Measurements from ENCODE around the gene PDE1C.

The PDE1C gene

DNA sequence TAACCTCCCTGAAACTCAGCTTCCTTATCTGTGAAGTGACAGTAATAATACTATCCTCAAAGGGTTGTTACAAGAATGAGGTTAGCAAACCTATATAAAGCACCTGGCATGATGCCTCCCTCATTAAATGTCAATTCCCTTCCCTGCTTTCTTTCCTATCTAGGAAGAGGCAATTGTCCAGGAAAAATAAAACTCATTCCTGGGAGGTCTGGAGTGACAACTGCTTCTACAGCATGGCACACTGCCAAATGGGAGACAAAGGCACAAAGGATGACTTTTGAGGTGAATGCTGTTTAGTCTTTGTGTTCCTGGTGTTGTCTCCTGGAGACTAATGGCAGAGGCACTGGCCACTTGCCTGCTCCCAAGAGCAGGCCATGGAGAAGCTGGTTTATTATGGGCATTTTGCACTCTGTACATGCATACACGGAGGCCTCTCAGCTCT lies 32.2 kb upstream of the PDE1C start:
- Histone ChIP-seq H3K23ac (ENCODE audit: low read length in 2 of 2) (no peak overlapping the region), H2AFZ (ENCODE audit: low read depth, low read length) (no peak overlapping the region), H3K14ac (ENCODE audit: low read length in 2 of 2) (no peak overlapping the region), H3K27me3 (ENCODE audit: control insufficient read depth in 1 of 2, insufficient read depth in 1 of 2, low read length in 2 of 2) (no peaks in the 10 kb centered on the region), H3K4me2 (ENCODE audit: low read length, poor library complexity, severe bottlenecking) (no peak overlapping the region), H4K91ac (ENCODE audit: low read length) (peak overlapping the region; percentile 12), H2BK12ac (ENCODE audit: low read length in 2 of 2) (no peak overlapping the region), H2AK5ac (ENCODE audit: low read length, severe bottlenecking) (no peak overlapping the region), H3K79me1 (replicated peaks; ENCODE audit: low read length, poor library complexity, severe bottlenecking) (no peaks in the 10 kb centered on the region), H2BK5ac (ENCODE audit: low read depth, low read length, poor library complexity, severe bottlenecking) (no peak overlapping the region), H2BK15ac (ENCODE audit: low read depth, poor library complexity, severe bottlenecking) (no peak overlapping the region), H3K18ac (ENCODE audit: low read depth in 1 of 2, low read length in 2 of 2) (no peak overlapping the region), H3K4me3 (ENCODE audit: insufficient read depth in 1 of 2, low read depth in 1 of 2, low read length in 2 of 2) (no peak overlapping the region), H3K36me3 (ENCODE audit: control insufficient read depth in 1 of 2, insufficient read depth in 2 of 2, low read depth in 1 of 2, low read length in 2 of 2) (no peaks in the 10 kb centered on the region), H3K27ac (ENCODE audit: low read length, poor library complexity, severe bottlenecking) (no peak overlapping the region), H3K4me1 (ENCODE audit: control insufficient read depth, insufficient read depth, low read depth, low read length) (no peaks in the 10 kb centered on the region), H4K8ac (ENCODE audit: low read length) (no peak overlapping the region), H3K4ac (ENCODE audit: low read depth in 1 of 2, low read length in 2 of 2) (no peak overlapping the region), H2BK120ac (ENCODE audit: low read depth, low read length) (no peak overlapping the region), H3K9me3 (ENCODE audit: control insufficient read depth, low read length) (peaks cover 12% of the 10 kb centered on the region), H3K9ac (ENCODE audit: low read length) (no peak overlapping the region)
- DNase-seq: no peak
- 92% methylated on average over 1 of the region's 1 CpG for WGBS

DNA sequence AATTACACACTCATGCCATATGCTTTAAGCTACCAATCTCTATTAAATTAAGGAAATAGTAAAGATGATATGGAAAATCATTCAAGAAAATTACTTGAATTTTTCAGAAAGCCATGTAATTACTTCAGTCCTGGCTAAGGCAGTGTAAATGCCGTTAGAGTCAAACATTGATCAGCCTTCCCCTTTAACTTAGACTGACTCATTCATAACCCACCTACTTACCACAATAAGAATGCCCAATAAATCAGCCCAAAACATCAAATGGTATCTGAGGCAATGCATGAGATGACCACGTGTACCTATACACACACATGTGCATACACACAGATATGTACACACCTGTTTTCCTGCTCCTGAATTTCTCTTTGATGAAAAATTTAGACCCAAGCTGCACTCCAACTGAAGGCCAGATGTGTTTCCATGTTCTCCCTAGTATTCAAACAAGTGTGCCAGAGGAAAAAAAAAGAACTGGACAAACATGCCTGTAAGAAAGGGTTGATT lies 30.2 kb upstream of the PDE1C start:
- Histone ChIP-seq H3K14ac (ENCODE audit: low read length in 2 of 2) (no peak overlapping the region), H2AFZ (ENCODE audit: low read depth, low read length) (no peak overlapping the region), H3K9ac (ENCODE audit: low read length) (no peak overlapping the region), H3K27ac (ENCODE audit: low read length, poor library complexity, severe bottlenecking) (no peak overlapping the region), H2BK15ac (ENCODE audit: low read depth, poor library complexity, severe bottlenecking) (no peak overlapping the region), H2AK5ac (ENCODE audit: low read length, severe bottlenecking) (no peak overlapping the region), H2BK12ac (ENCODE audit: low read length in 2 of 2) (no peak overlapping the region), H2BK120ac (ENCODE audit: low read depth, low read length) (no peak overlapping the region), H4K91ac (ENCODE audit: low read length) (no peak overlapping the region), H3K27me3 (ENCODE audit: control insufficient read depth in 1 of 2, insufficient read depth in 1 of 2, low read length in 2 of 2) (no peaks in the 10 kb centered on the region), H3K4me2 (ENCODE audit: low read length, poor library complexity, severe bottlenecking) (no peak overlapping the region), H3K18ac (ENCODE audit: low read depth in 1 of 2, low read length in 2 of 2) (no peak overlapping the region), H3K4ac (ENCODE audit: low read depth in 1 of 2, low read length in 2 of 2) (no peak overlapping the region), H3K4me1 (ENCODE audit: control insufficient read depth, insufficient read depth, low read depth, low read length) (no peaks in the 10 kb centered on the region), H4K8ac (ENCODE audit: low read length) (no peak overlapping the region), H3K23ac (ENCODE audit: low read length in 2 of 2) (no peak overlapping the region), H3K4me3 (ENCODE audit: insufficient read depth in 1 of 2, low read depth in 1 of 2, low read length in 2 of 2) (no peak overlapping the region), H2BK5ac (ENCODE audit: low read depth, low read length, poor library complexity, severe bottlenecking) (no peak overlapping the region), H3K36me3 (ENCODE audit: control insufficient read depth in 1 of 2, insufficient read depth in 2 of 2, low read depth in 1 of 2, low read length in 2 of 2) (no peaks in the 10 kb centered on the region), H3K9me3 (ENCODE audit: control insufficient read depth, low read length) (no peaks in the 10 kb centered on the region), H3K79me1 (replicated peaks; ENCODE audit: low read length, poor library complexity, severe bottlenecking) (no peaks in the 10 kb centered on the region)
- WGBS: 93% methylated on average over 2 of the region's 2 CpGs
- DNase-seq: no peak

DNA sequence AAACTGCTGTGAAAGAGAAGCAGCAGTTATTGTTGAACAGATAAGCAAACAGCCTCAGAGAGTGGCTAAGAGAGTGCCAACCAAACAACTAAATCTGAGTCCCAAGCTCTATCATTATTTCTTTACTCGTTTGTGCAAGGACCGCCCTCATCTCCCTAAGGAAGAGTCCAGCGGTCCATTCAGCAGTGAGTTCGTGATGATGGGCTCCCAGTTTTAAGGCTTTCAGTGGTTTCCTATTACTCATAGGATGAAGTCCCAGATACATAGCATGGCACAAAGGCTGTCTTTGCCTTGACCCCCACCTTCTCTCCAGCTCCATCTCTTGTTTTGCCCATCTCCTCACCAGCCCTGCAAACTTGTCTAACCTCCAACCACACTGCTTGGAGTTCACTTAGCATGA lies 24.3 kb upstream of the PDE1C start:
- Histone ChIP-seq H3K27ac (ENCODE audit: low read length, poor library complexity, severe bottlenecking) (no peak overlapping the region), H3K18ac (ENCODE audit: low read depth in 1 of 2, low read length in 2 of 2) (no peak overlapping the region)
- 96% methylated on average over 4 of the region's 4 CpGs for WGBS

DNA sequence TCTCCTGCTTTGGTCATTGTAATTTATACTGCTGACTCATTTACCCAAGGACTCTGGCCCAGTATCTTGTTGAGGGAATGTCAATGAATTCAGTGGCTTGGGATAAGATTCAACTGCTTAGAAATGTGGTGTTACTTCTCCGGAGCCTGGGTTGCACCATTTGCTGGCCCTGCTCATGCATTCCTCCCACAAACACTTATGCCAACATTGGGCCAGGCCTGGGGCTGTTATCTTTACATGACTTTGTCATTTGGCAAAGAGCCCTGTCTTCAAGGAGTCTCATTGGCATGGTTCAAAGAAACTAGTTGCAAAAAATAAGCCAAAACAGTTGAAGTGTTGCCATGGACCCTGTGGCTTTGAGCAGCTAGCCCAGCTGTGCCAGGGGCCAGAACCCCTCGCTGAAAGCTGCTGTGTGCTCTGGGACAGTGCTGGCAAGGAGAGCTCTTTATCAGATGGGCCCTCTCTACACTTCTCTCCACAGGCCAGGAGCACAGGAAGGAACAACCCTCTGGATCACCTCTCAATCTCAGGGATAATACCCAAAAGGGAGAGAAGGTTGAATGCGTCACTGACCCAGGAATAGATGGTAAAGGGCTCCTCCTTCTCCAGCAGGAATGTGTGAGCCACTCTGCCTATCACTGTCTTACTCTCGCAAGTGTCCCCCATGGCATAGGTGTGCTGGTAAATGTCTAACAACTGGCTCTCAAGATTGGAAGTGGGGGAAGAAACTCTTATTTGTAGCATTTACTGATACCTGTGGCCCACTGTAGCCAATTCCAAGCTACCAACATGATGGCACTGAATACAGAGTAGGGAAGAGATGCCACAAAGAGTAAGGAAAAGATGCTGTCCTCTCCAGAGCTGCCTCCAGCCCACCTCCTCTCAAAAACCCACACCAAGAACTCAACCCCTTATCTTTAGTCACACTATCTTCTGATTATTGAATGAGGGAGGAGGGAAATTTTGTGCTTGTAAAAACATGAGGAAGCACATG lies 23.5 kb upstream of the PDE1C start:
- Histone ChIP-seq H4K8ac (ENCODE audit: low read length) (peak overlapping the region; percentile 4), H2AFZ (ENCODE audit: low read depth, low read length) (no peak overlapping the region), H4K91ac (ENCODE audit: low read length) (peak overlapping the region; percentile 39), H2BK120ac (ENCODE audit: low read depth, low read length) (no peak overlapping the region), H3K27ac (ENCODE audit: low read length, poor library complexity, severe bottlenecking) (no peak overlapping the region), H3K36me3 (ENCODE audit: control insufficient read depth in 1 of 2, insufficient read depth in 2 of 2, low read depth in 1 of 2, low read length in 2 of 2) (no peaks in the 10 kb centered on the region), H3K4me2 (ENCODE audit: low read length, poor library complexity, severe bottlenecking) (no peak overlapping the region), H3K23ac (ENCODE audit: low read length in 2 of 2) (no peak overlapping the region), H3K4ac (ENCODE audit: low read depth in 1 of 2, low read length in 2 of 2) (no peak overlapping the region), H3K14ac (ENCODE audit: low read length in 2 of 2) (no peak overlapping the region), H2AK5ac (ENCODE audit: low read length, severe bottlenecking) (no peak overlapping the region), H3K9me3 (ENCODE audit: control insufficient read depth, low read length) (no peaks in the 10 kb centered on the region), H2BK15ac (ENCODE audit: low read depth, poor library complexity, severe bottlenecking) (peak overlapping the region; percentile 40), H2BK5ac (ENCODE audit: low read depth, low read length, poor library complexity, severe bottlenecking) (no peak overlapping the region), H3K4me3 (ENCODE audit: insufficient read depth in 1 of 2, low read depth in 1 of 2, low read length in 2 of 2) (no peak overlapping the region), H3K27me3 (ENCODE audit: control insufficient read depth in 1 of 2, insufficient read depth in 1 of 2, low read length in 2 of 2) (no peaks in the 10 kb centered on the region), H3K9ac (ENCODE audit: low read length) (peak overlapping the region; percentile 46), H3K4me1 (ENCODE audit: control insufficient read depth, insufficient read depth, low read depth, low read length) (no peaks in the 10 kb centered on the region), H3K18ac (ENCODE audit: low read depth in 1 of 2, low read length in 2 of 2) (no peak overlapping the region), H2BK12ac (ENCODE audit: low read length in 2 of 2) (no peak overlapping the region), H3K79me1 (replicated peaks; ENCODE audit: low read length, poor library complexity, severe bottlenecking) (no peaks in the 10 kb centered on the region)
- DNase-seq: peak; percentile 62
- WGBS: 64% methylated on average over 3 of the region's 4 CpGs

More for the DNA sequence above, 24.3 kb upstream of the PDE1C start:
- H3K4ac ChIP-seq (ENCODE audit: low read depth in 1 of 2, low read length in 2 of 2): no peak overlapping the region
- no peak overlapping the region for H2AK5ac ChIP-seq (ENCODE audit: low read length, severe bottlenecking)
- no peak overlapping the region for H2BK5ac ChIP-seq (ENCODE audit: low read depth, low read length, poor library complexity, severe bottlenecking)
- no peak overlapping the region for H4K8ac ChIP-seq (ENCODE audit: low read length)
- H3K9me3 ChIP-seq (ENCODE audit: control insufficient read depth, low read length): no peaks in the 10 kb centered on the region
- H3K9ac ChIP-seq (ENCODE audit: low read length): no peak overlapping the region
- H3K4me1 ChIP-seq (ENCODE audit: control insufficient read depth, insufficient read depth, low read depth, low read length): no peaks in the 10 kb centered on the region
- no peak overlapping the region for H3K14ac ChIP-seq (ENCODE audit: low read length in 2 of 2)
- no peak overlapping the region for H3K23ac ChIP-seq (ENCODE audit: low read length in 2 of 2)
- DNase-seq: no peak
- no peak overlapping the region for H2BK15ac ChIP-seq (ENCODE audit: low read depth, poor library complexity, severe bottlenecking)
- H3K27me3 ChIP-seq (ENCODE audit: control insufficient read depth in 1 of 2, insufficient read depth in 1 of 2, low read length in 2 of 2): no peaks in the 10 kb centered on the region
- no peak overlapping the region for H3K4me2 ChIP-seq (ENCODE audit: low read length, poor library complexity, severe bottlenecking)
- no peak overlapping the region for H2BK12ac ChIP-seq (ENCODE audit: low read length in 2 of 2)
- no peak overlapping the region for H4K91ac ChIP-seq (ENCODE audit: low read length)
- H3K36me3 ChIP-seq (ENCODE audit: control insufficient read depth in 1 of 2, insufficient read depth in 2 of 2, low read depth in 1 of 2, low read length in 2 of 2): no peaks in the 10 kb centered on the region
- H2AFZ ChIP-seq (ENCODE audit: low read depth, low read length): no peak overlapping the region
- no peak overlapping the region for H3K4me3 ChIP-seq (ENCODE audit: insufficient read depth in 1 of 2, low read depth in 1 of 2, low read length in 2 of 2)
- no peaks in the 10 kb centered on the region for H3K79me1 ChIP-seq (replicated peaks; ENCODE audit: low read length, poor library complexity, severe bottlenecking)
- no peak overlapping the region for H2BK120ac ChIP-seq (ENCODE audit: low read depth, low read length)

Measured in mesenchymal stem cell (in vitro differentiated cells and primary cell).